H1 (cell line): ENCODE results near the gene TRAPPC12. TPM values are rescaled to one million over a fixed set of nuclear protein-coding genes. Genes with fewer than 3 reads are reported as not detected.

ENCODE experiments used
- ATF2 ChIP-seq: IDR thresholded peaks from 2 replicates; pipeline ENCODE4 v1.6.1; 2012; ENCODE audit warnings: low read length, inconsistent platforms
- BCL11A ChIP-seq, 2 experiments: IDR thresholded peaks; one replicate each; pipeline ENCODE4 v1.6.1; 2011; ENCODE audit warnings: low read depth in 2 of 2, low read length in 2 of 2, mild to moderate bottlenecking in 2 of 2
- BRCA1 ChIP-seq: IDR thresholded peaks from 2 replicates; pipeline ENCODE4 v1.6.1; 2012; ENCODE audit warnings: low read depth, low read length, improper control_type of control experiment
- CEBPB ChIP-seq: IDR thresholded peaks from 2 replicates; pipeline ENCODE4 v1.6.1; 2012; ENCODE audit warnings: low read depth, low read length
- CHD7 ChIP-seq: fragments of 300-600 bp; sonication (generic); IDR thresholded peaks from 2 replicates; pipeline ENCODE4 v1.7.1; 2012; ENCODE audit warnings: low read length, moderate library complexity, mild to moderate bottlenecking, inconsistent platforms; ENCODE audit not compliant: insufficient replicate concordance
- CREB1 ChIP-seq: IDR thresholded peaks from 2 replicates; pipeline ENCODE4 v1.6.1; 2012; ENCODE audit warnings: inconsistent platforms
- EP300 ChIP-seq, 2 experiments: IDR thresholded peaks; 1 replicate in 1 of 2; 2 replicates in 1 of 2; pipeline ENCODE4 v1.6.1; 2011 to 2012; ENCODE audit warnings: low read depth in 2 of 2, low read length in 2 of 2, mild to moderate bottlenecking in 2 of 2, borderline replicate concordance in 1 of 2, inconsistent platforms in 1 of 2, moderate library complexity in 1 of 2
- GTF2F1 ChIP-seq: IDR thresholded peaks from 2 replicates; pipeline ENCODE4 v1.6.1; 2012; ENCODE audit warnings: low read depth, low read length, improper control_type of control experiment, borderline replicate concordance
- HDAC6 ChIP-seq: IDR thresholded peaks from one replicate; pipeline ENCODE4 v1.7.1; 2012; ENCODE audit warnings: low read depth, mild to moderate bottlenecking, inconsistent platforms, low read length, moderate library complexity
- POLR2AphosphoS5 ChIP-seq: IDR thresholded peaks from 2 replicates; pipeline ENCODE4 v1.6.1; 2011; ENCODE audit warnings: low read depth, low read length
- ZNF274 ChIP-seq: IDR thresholded peaks from 2 replicates; pipeline ENCODE4 v1.7.0; 2012; ENCODE audit warnings: low read length, borderline replicate concordance; ENCODE audit errors: extremely low read depth
- polyA plus RNA-seq, 7 experiments: library from polyadenylated mRNA; depleted of rRNA in 3 of 7; stranded (reverse) in 5 of 7; unstranded in 2 of 7; fragments of >200 nt in 5 of 7; fragments of 200-250 nt in 2 of 7; gene quantifications; 1 replicate in 5 of 7; 2 replicates in 1 of 7; 4 replicates in 1 of 7; pipeline versions ENCODE4 v1.2.1 to v1.2.3, GENCODE V29; 2011 to 2013; ENCODE audit warnings: missing spikeins in 2 of 7, mixed read lengths in 2 of 7
- total RNA-seq: library from RNA; stranded (reverse); fragmentation: NEBNext Ultra II Directional; extraction: Animal tissue kit (Norgen Biotek cat#: 25700); gene quantifications from 2 replicates; pipeline ENCODE4 v1.2.1, GENCODE V29; 2021

TRAPPC12 gene
- total and polyA plus RNA-seq, 2 of the 8 experiments (the other 6 are each of a cell fraction or from before 2014, with no cell fraction given), result 35.0 to 67.3 TPM

GRCh38 chr2:3445891-3446290 lies 66.4 kb downstream of the TRAPPC12 start (continued):
- TF ChIP-seq CHD7 (no peak), GTF2F1 (no peak), CEBPB (no peak), CREB1 (no peak), BRCA1 (no peak), ATF2 (no peak), EP300 (IDR thresholded peaks at IDR 0.05; ENCODE audit: borderline replicate concordance in 1 of 2, low read depth in 2 of 2, low read length in 2 of 2) (no peak), BCL11A (IDR thresholded peaks at IDR 0.05; ENCODE audit: low read depth in 2 of 2, low read length in 2 of 2) (no peak), HDAC6 (no peak), POLR2AphosphoS5 (no peak), ZNF274 (no peak)
